Activated naive CD8-positive, alpha-beta T cell treated with anti-CD3 and anti-CD28 coated beads, Interleukin-2, amount 50 U/mL, for 24 hours (primary cell): ENCODE results near the gene NSD2.

Experiments used
- ATAC-seq: fragments of 150-1000 bp; cut with Tn5 transposase; one replicate; pipeline ENCODE4 v1.10.0; 2021
- DNase-seq: peaks from one replicate; pipeline ENCODE4 v3.0.0; 2021
- H3K27ac Mint-ChIP-seq: one replicate; pipeline ENCODE4 v1.8.0; 2021; ENCODE audit warnings: mild to moderate bottlenecking, mixed read lengths
- H3K27me3 Mint-ChIP-seq: one replicate; pipeline ENCODE4 v1.8.0; 2021; ENCODE audit warnings: mixed read lengths
- H3K36me3 Mint-ChIP-seq: one replicate; pipeline ENCODE4 v1.8.0; 2021; ENCODE audit warnings: low read depth, mixed read lengths
- H3K4me1 Mint-ChIP-seq: one replicate; pipeline ENCODE4 v1.8.0; 2021; ENCODE audit warnings: mixed read lengths
- H3K4me3 Mint-ChIP-seq: one replicate; pipeline ENCODE4 v1.8.0; 2021; ENCODE audit warnings: mild to moderate bottlenecking, moderate library complexity, mixed read lengths
- H3K9me3 Mint-ChIP-seq: one replicate; pipeline ENCODE4 v1.8.0; 2021; ENCODE audit warnings: mixed read lengths

NSD2 gene

DNA sequence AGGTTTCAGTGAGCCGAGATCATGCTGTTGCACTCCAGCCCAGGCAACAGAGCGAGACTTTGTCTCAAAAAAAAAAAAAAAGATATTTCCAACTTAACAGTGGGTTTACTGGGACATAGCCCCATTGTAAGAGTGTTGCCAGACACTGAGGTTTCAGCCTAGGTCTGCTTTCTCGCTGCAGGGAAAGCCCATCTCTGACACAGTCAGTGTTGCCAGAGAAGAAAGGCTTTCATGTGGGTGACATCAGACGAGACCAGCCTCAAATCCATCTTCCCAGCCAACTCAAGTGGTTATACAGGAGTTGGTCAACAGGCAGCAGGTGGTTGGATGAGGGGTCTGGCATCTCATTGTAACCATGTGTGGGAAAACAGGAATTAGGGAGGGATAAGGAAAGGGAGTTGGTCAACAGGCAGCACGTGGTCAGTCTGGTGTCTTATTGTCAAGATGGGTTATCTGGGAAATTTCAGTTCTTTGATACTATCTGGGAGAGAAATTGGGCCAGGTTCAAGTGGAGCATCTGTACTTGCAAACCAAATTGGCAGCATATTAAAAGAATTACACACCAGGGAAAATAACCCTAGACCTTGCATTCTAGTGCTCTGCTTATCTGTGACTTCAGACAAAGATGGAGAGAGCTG, 96.4 kb downstream of the NSD2 start:
- no peaks in the 10 kb centered on the region for H3K9me3 Mint-ChIP-seq
- DNase-seq (no peak), ATAC-seq (peak; percentile 45)
- peaks cover 1% of the 10 kb centered on the region for H3K4me1 Mint-ChIP-seq
- no peaks in the 10 kb centered on the region for H3K27me3 Mint-ChIP-seq
- no peak overlapping the region for H3K4me3 Mint-ChIP-seq
- peaks cover 71% of the 10 kb centered on the region for H3K36me3 Mint-ChIP-seq
- H3K27ac Mint-ChIP-seq, result peak overlapping the region; percentile 43

DNA sequence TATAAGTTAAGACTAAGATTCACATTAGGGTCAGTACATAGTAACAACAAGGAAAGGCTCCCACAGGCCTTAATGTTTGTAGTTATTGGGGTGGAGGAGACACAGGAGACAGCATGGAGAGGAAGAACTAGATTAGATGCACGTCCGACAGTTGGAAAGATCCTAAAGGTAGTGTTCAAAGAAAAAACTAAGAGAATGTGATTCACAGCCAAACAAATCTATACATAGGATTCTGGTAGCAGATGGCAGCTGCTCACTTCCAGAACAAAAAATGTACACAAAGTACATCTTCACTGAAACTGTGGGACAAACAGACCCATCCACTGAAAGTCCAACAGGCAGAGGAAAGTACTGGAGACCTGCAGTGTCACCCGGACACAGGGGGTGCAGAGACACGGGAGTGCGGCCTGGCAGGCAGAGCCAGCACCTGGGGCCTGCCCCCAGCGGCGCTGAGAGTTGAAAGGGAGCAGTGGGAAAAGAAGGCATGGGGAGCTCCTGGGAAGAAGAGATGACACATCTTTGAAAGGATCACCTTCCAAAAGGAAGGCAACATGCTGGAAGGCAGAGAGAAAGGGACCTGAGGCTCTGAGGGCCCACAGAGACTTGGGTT, 97.6 kb downstream of the NSD2 start:
- DNase-seq (no peak), ATAC-seq (no peak)
- Mint-ChIP-seq H3K9me3 (no peaks in the 10 kb centered on the region), H3K4me1 (peaks cover 1% of the 10 kb centered on the region), H3K4me3 (no peak overlapping the region), H3K27ac (no peak overlapping the region), H3K27me3 (no peaks in the 10 kb centered on the region), H3K36me3 (peaks cover 60% of the 10 kb centered on the region)

DNA sequence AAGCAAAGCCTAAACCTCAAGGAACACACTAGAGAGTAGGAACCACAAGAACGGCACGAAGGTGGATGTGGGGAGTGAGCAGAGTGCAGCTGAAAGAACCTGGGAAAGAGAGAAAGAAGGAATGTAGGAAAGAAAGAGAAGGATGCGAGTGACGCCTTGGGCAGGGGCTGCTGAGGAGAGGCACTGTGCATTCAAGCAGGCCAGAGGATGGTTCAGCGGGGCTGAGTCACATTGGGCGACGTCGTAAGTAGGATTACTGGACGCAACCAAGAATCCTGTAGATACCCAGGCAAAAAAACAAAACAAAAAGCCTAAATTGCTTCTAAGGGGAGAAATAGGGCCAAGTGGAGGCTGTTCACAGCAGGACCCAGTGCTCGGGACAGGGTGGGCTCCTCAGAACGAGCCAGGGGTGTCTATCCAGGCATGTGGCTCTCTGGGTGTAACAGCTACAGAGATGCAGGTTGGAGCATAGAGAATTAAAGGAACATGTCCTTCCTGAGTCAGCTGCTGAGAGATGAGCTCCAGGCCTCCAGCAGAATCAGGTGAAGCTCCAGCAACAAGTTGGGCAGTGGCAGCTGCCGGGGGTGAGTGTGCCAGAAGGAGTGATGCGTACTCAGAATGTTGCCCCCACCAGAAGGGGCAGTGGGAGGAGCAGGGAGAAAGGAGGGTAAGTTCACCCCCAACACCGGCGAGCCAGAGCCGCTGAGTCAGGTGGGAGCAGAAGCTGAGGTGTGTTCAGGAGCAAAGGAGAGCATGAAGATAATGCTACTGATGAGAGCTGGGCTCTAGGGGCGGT, 98.9 kb downstream of the NSD2 start:
- ATAC-seq (no peak), DNase-seq (no peak)
- Mint-ChIP-seq H3K36me3 (peaks cover 57% of the 10 kb centered on the region), H3K4me3 (no peak overlapping the region), H3K27ac (peak overlapping the region; percentile 43), H3K4me1 (peaks cover 1% of the 10 kb centered on the region), H3K9me3 (no peaks in the 10 kb centered on the region), H3K27me3 (no peaks in the 10 kb centered on the region)

DNA sequence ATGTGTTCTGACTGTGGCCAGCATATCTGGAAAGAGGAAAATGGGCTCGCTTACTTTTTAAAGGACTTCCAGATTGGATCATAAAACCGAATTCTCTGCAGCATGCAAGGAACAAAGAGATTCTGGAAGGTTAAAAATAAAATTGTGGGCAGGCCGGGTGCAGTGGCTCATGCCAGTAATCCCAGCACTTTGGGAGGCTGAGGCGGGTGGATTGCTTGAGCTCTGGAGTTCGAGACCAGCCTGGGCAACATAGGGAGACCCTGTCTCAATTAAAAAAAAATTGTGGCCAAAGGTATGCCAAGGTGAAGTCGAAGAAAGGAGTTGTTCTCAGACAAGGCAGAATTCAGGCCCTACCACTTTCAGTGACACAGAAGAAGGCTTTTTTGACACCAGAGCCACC, 99.7 kb downstream of the NSD2 start:
- Mint-ChIP-seq H3K27me3 (no peaks in the 10 kb centered on the region), H3K9me3 (no peaks in the 10 kb centered on the region), H3K27ac (no peak overlapping the region), H3K4me3 (no peak overlapping the region), H3K36me3 (peaks cover 53% of the 10 kb centered on the region), H3K4me1 (peaks cover 1% of the 10 kb centered on the region)
- DNase-seq, result no peak
- no peak for ATAC-seq

DNA sequence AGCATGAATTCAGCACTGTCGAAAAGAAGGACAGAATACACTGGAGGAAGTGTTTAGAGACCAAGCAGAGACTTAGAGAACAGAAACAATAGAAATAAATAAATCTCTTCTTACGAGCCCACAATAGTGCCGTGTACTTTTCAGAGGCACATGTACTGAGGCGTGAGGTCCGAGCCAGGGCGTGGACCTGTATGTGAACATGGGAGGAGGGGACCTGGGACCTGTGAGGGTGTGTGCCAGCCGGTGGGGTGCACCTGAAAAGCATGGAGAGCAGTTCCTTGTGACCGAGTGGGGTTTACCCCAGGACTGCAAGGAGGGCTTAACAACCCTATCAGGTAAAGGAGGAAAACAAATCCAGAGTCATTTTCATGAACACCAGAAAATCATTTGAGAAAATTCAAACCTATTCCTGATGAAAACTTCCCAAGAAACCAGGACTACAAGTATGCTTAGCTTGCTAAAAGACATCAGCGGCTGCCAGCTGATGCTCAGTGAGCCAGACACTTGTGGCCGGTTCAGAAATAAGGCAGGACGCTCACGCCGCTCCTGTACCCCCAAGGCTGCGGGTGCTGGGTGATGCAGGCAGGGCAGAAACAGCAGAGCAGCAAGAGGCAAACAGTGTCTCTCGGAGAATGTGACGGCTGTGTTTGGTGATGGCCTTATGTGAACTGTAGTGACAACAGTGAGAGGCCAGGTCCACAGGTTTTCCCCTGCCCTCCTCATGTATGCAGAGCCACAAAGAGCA, 100.4 kb downstream of the NSD2 start:
- DNase-seq (no peak), ATAC-seq (no peak)
- no peak overlapping the region for H3K4me3 Mint-ChIP-seq
- H3K27me3 Mint-ChIP-seq, result no peaks in the 10 kb centered on the region
- H3K27ac Mint-ChIP-seq, result no peak overlapping the region
- peaks cover 55% of the 10 kb centered on the region for H3K36me3 Mint-ChIP-seq
- H3K9me3 Mint-ChIP-seq, result no peaks in the 10 kb centered on the region
- no peaks in the 10 kb centered on the region for H3K4me1 Mint-ChIP-seq

DNA sequence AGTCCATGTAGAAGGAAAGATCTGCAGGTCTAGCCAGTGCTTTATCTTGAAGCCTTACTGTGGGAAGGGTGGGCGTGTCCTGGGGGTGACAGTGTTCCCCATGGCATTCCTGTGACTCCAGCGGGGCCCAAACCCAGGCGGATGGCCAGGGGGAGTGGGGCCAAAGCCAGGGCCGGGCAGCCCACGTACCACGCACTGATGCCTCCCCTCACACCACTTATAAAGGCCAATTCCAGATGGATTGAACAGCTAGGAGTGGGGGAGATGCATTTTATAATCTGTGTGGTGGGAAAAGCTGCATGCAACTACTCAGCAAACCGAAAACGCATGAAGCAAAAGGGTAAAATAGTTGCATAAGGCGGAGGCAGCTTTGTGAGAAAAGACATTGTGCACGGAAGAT, 101.2 kb downstream of the NSD2 start:
- Mint-ChIP-seq H3K27ac (no peak overlapping the region), H3K27me3 (no peaks in the 10 kb centered on the region), H3K9me3 (no peaks in the 10 kb centered on the region), H3K4me1 (no peaks in the 10 kb centered on the region), H3K4me3 (no peak overlapping the region), H3K36me3 (peaks cover 56% of the 10 kb centered on the region)
- ATAC-seq (no peak), DNase-seq (no peak)

DNA sequence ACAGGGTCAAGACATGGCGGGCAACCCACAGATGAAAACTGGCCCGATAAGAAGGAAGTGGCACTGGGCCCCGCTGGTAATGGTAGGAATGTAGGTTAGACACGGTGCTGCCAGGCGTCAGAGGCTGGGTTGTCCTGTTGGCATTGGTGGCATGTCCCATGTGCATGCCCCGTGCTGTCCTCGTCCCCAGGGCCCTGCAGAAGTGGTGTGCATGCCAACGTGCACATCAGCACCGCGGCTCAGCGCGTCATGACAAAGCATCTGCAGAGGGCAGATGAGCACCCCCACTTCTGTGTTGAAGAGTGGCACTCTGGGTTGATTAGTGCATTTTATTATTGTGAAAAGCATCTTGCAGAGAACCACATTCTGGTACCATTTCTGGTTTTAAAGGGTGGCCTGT, 102.0 kb downstream of the NSD2 start:
- no peak for ATAC-seq

DNA sequence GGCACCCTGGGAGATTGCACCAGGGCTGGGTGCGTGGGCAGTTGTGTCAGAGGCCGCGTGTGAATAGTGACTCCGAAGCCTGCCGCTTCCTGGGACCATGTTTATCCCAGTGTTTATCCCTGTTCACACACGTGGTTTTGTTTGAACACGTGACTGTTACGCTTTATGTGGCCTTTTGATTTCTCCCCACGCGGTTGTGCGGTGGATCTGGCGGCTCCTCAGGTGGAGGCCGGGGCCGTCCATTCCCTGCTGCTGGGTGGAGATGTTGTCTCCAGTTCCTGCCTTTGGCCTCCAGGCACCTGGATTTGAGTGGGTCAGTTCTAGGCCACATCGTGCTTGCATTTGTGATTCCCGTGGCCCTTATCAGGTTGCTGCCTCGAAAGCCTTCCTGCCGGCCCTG, 102.5 kb downstream of the NSD2 start:
- Mint-ChIP-seq H3K4me3 (no peak overlapping the region), H3K27ac (no peak overlapping the region), H3K36me3 (peaks cover 53% of the 10 kb centered on the region), H3K27me3 (no peaks in the 10 kb centered on the region), H3K4me1 (no peaks in the 10 kb centered on the region), H3K9me3 (no peaks in the 10 kb centered on the region)
- no peak for ATAC-seq
- DNase-seq, result no peak

More for the DNA sequence above, 102.0 kb downstream of the NSD2 start:
- no peak for DNase-seq
- H3K36me3 Mint-ChIP-seq, result peaks cover 55% of the 10 kb centered on the region
- H3K4me1 Mint-ChIP-seq, result no peaks in the 10 kb centered on the region
- H3K9me3 Mint-ChIP-seq, result no peaks in the 10 kb centered on the region
- no peaks in the 10 kb centered on the region for H3K27me3 Mint-ChIP-seq
- no peak overlapping the region for H3K27ac Mint-ChIP-seq
- H3K4me3 Mint-ChIP-seq, result no peak overlapping the region

DNA sequence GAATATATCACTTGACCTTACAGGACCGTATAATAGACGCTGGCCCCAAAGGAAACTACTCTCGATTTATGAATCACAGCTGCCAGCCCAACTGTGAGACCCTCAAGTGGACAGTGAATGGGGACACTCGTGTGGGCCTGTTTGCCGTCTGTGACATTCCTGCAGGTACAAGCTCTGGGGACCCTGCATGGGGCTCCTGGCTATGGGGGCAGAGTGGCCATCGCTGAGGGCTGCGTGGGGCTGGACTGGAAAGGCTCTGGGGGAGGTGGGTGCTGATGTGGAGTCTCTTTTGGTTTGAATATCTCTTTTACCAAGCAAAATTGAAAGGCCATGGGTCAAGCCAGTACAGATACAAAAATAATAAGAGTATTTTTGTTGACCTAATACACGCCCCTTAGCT, 103.6 kb downstream of the NSD2 start:
- no peak for DNase-seq
- Mint-ChIP-seq H3K4me3 (no peak overlapping the region), H3K27me3 (no peaks in the 10 kb centered on the region), H3K9me3 (no peaks in the 10 kb centered on the region), H3K36me3 (peaks cover 56% of the 10 kb centered on the region), H3K27ac (no peak overlapping the region), H3K4me1 (no peaks in the 10 kb centered on the region)
- no peak for ATAC-seq

DNA sequence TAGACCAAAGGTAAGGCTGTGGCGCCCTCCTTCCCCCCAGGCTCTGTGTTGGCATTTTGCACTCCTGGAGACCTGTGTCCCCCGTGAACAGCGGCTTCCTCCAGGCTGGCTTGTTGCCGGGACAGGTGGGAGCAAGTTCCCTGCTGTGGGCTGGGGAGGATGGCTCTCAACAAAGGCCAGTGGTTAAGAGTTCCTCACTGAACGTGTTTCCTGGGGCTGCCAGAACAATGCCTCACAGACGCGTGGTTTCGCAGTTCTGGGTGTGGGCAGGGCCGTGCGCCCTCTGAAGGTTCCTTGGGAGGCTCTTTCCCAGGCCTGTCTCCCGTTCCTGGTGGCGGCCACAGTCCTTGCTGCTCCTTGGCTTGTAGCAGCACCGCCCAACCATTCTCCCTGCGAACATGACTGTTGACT, 104.2 kb downstream of the NSD2 start:
- H3K27ac Mint-ChIP-seq, result no peak overlapping the region
- no peaks in the 10 kb centered on the region for H3K27me3 Mint-ChIP-seq
- no peaks in the 10 kb centered on the region for H3K4me1 Mint-ChIP-seq
- no peak overlapping the region for H3K4me3 Mint-ChIP-seq
- no peaks in the 10 kb centered on the region for H3K9me3 Mint-ChIP-seq
- ATAC-seq (no peak), DNase-seq (no peak)
- peaks cover 55% of the 10 kb centered on the region for H3K36me3 Mint-ChIP-seq

DNA sequence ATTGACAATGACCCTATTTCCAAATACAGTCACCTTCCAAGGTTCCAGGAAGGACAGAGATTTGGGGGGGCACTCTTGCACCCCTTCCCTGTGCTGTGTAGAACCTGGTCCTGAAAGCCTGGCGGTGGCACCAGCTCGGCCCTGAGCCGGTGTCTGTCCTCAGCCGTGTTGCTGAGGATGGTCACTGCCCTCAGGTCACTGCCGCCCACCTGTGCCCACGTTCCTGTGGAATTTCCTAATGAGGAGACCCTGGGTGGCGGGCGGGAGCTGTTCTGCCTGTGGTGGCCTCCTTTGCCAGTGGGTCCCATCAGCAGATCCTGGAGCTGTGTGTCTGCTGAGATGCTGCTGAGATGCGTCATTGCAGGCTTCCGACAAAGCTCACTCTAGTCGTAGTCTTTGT, 104.7 kb downstream of the NSD2 start:
- no peak overlapping the region for H3K27ac Mint-ChIP-seq
- ATAC-seq (no peak), DNase-seq (no peak)
- H3K4me3 Mint-ChIP-seq, result no peak overlapping the region
- H3K4me1 Mint-ChIP-seq, result no peaks in the 10 kb centered on the region
- no peaks in the 10 kb centered on the region for H3K27me3 Mint-ChIP-seq
- H3K36me3 Mint-ChIP-seq, result peaks cover 54% of the 10 kb centered on the region
- H3K9me3 Mint-ChIP-seq, result no peaks in the 10 kb centered on the region

DNA sequence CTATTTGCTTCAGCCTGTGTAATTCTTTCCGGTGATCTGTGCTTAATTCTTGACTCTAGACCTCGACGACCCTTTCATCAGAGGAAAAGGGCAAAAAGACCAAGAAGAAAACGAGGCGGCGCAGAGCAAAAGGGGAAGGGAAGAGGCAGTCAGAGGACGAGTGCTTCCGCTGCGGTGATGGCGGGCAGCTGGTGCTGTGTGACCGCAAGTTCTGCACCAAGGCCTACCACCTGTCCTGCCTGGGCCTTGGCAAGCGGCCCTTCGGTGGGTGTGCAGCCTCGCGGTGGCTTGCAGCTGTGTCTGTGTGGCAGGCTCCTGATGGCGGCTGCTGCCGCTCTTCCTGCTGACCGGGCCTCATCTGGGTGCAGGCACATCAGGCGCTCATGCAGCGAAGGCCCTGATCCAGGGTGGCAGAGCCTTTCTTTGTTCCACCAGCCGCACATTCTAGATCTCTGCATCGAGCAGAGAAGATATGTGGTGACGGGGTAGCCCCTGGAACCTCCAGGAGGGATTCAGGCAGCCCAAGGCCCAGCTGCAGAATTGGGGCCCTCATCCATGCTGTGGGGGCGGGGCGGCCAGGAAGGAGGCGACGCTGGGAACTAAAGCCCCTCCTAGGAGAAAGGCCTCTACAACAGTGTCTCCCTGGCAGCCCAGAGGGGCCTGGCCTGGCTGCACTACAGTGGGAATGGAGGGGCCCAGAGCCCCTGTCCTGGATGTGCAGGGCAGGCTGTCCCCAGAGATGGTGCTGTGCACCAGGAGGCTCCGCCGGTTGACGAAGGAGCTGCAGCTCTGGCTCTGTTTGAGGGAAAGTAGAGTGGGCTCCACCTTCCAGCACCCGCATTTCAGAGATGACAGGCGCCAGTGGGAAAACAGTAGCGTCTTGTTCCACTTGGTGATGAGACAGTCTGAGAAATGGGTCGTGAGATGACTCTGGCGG, 105.5 kb downstream of the NSD2 start:
- Mint-ChIP-seq H3K36me3 (peaks cover 55% of the 10 kb centered on the region), H3K27ac (no peak overlapping the region), H3K9me3 (no peaks in the 10 kb centered on the region), H3K4me1 (no peaks in the 10 kb centered on the region), H3K27me3 (no peaks in the 10 kb centered on the region), H3K4me3 (no peak overlapping the region)
- DNase-seq (no peak), ATAC-seq (no peak)

DNA sequence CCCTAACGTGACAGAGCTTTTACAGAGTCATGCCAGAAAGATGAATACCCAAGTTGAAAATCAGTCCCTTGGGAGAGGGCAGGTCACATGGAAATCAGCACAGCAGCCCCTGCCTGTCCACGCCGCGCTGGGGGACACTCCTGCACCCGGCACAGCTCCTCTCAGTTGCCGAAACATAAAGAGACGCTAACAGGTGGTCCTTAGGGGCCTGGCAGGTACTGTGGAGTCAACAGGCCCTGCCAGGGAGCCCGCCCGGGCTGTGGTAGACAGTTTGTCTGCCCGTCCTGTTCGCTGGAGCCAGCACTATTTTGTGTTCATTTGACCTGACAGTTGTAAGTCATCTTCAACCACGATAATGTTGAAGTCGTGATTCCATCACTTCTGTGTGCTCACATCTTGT, 107.0 kb downstream of the NSD2 start:
- Mint-ChIP-seq H3K4me1 (no peaks in the 10 kb centered on the region), H3K9me3 (no peaks in the 10 kb centered on the region), H3K27me3 (no peaks in the 10 kb centered on the region), H3K36me3 (peaks cover 54% of the 10 kb centered on the region), H3K27ac (no peak overlapping the region), H3K4me3 (no peak overlapping the region)
- ATAC-seq, result no peak
- DNase-seq, result no peak
